GM19463 (cell line): ENCODE data around the gene ITGB3BP.
"Not testable (repeated sequence)": the region's sequence is repeated elsewhere in the genome, so short reads cannot be mapped to it uniquely, and the experiment has no call there.

Experiments used
- ATAC-seq: cut with Tn5 transposase; IDR thresholded peaks from one replicate; pipeline ENCODE4 v1.9.1; 2021; ENCODE audit warnings: mild to moderate bottlenecking, moderate library complexity; ENCODE audit not compliant: unreplicated experiment

The ITGB3BP gene

GRCh38 chr1:63423649-63424048 lies 99.4 kb downstream of the ITGB3BP start:
- no peak for ATAC-seq

- not testable (repeated sequence) for ATAC-seq
Observed at GRCh38 chr1:63420746-63421145, 102.3 kb downstream of the ITGB3BP start.

DNA sequence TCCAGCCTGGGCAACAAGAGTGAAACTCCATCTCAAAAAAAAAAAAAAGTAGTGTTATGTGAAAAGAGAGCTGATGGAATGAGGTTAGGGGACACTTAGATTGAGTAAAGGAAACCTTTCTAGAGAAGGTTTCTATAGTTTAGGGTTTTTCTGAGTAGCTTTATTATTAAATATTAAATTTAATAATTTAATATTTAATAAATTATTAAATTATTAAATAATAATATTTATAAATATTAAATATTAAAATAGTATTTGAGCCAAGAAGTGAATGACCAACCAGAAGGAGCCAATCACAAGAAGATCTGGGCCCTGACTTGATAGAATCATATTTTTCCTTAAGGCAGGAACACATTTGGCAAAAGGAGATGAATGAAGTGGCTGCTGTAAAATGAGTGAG lies 104.9 kb downstream of the ITGB3BP start:
- ATAC-seq: no peak

GRCh38 chr1:63414691-63415365 lies 108.2 kb downstream of the ITGB3BP start:
- ATAC-seq: no peak

DNA sequence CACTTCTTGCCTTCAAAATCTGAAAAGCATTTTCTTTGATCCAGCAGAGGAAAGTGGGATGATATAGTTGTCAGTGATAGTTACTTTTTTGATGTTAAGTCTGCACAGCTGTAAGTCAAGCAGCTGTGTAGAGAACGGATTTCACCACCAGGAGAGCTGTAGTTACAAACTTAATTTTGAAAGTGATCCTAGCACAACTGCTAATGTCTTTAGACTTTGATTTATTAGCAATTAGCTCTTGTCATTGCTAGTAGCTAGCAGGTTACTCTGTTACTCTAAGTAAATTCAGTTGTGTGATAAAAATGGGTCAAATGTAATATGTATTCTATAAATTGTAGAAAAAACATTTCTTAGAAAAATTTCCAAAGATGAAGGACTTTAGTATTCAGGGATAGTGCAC lies 109.6 kb downstream of the ITGB3BP start:
- ATAC-seq: no peak

DNA sequence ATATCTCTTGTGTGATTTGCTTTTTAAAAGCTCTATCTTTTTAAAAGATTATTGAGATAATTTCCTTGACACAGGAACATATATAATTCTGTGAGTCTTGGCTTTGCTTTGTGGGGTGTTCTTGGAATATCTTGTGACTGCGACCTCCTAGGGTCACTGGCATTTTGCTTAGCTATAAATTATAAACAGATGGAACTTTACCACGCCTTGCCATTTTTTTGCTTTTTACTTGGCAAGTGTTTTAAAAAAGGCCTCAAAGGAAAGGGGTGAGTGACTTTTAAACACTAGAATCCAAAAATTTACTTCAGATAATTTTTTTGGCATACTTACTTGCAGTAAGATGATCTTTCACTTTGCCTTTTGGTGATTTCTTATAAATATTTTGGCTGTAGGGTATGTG lies 112.0 kb downstream of the ITGB3BP start:
- no peak for ATAC-seq

GRCh38 chr1:63408331-63408730 lies 114.7 kb downstream of the ITGB3BP start:
- ATAC-seq: no peak

DNA sequence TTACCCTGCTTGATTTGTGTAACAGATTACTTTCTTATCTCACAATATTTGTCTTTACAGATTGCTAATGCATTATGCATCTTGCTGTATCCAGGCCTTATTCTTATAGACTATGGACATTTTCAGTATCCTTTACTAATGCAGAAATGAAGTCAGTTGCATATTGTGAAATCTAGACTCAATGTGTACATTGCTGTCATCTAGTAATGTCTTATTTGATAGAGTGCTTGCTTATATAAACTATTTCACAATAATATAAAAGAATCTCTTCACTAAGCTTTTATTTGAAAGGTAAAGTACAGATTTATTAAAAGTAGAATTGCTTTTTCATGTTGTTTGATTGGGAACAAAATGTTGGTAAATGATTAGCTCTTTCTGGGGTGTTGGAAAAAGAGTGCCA lies 116.0 kb downstream of the ITGB3BP start:
- ATAC-seq: no peak

- ATAC-seq: no peak
Observed at GRCh38 chr1:63405987-63406386, 117.0 kb downstream of the ITGB3BP start.

DNA sequence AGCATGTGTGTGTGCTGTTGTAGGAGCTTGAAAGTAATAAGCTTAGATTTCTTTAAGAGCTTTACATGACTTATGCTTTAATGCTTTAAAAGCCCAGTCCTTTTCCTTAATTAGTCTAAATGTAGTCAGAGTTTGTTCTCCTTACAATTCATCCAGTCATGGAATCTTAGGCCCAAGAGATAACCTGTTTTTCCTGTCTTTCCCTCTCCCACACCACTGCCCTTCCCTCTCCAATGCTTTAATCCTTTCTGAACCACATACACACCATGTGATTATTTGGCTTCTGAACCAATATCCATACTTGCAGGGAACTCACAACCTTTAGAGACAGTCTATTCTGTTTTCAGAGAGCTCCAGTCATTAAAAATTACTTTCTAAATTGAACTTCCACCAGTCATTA lies 118.0 kb downstream of the ITGB3BP start:
- ATAC-seq: no peak

DNA sequence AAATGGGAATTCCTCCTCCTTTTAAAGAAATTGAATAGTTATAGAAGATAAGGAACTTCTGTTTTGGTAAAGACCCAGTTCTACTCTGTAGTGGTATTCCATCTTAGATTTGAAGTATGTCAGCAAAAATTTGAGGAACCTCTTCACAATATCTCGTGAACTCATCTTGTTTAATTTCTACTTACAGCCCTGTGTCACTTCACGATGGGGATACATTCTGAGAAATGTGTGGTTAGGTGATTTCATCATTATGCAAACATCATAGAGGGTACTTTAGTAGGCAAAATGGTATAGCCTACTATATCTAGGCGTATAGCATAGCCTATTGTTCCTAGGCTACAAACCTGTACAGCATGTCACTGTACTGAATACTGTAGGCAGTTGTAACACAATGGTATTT lies 119.6 kb downstream of the ITGB3BP start:
- no peak for ATAC-seq

DNA sequence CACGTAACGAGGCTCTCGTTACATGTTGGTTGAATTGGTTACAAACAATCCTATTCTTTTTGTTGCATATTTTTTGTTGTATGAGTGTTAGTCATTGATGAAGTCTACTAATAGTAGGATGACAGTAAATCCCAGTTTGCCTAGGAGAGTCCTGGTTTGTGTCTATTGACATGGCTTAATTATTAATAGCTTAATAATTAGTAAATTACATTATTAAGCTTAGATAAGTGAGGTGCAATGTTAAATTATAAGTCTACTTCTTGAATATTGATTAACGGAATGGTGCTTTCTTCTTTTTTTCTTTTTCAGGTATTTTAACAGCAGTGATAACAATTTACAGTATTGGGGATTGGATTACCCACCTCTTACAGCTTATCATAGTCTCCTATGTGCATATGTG lies 121.1 kb downstream of the ITGB3BP start:
- no peak for ATAC-seq
